ENCODE data around the gene BIRC6.
A peak's percentile ranks its signal among the peaks of the same experiment; 100 is the strongest.
"Not testable (repeated sequence)": the region's sequence is repeated elsewhere in the genome, so short reads cannot be mapped to it uniquely, and the experiment has no call there.

The BIRC6 gene, protein sequence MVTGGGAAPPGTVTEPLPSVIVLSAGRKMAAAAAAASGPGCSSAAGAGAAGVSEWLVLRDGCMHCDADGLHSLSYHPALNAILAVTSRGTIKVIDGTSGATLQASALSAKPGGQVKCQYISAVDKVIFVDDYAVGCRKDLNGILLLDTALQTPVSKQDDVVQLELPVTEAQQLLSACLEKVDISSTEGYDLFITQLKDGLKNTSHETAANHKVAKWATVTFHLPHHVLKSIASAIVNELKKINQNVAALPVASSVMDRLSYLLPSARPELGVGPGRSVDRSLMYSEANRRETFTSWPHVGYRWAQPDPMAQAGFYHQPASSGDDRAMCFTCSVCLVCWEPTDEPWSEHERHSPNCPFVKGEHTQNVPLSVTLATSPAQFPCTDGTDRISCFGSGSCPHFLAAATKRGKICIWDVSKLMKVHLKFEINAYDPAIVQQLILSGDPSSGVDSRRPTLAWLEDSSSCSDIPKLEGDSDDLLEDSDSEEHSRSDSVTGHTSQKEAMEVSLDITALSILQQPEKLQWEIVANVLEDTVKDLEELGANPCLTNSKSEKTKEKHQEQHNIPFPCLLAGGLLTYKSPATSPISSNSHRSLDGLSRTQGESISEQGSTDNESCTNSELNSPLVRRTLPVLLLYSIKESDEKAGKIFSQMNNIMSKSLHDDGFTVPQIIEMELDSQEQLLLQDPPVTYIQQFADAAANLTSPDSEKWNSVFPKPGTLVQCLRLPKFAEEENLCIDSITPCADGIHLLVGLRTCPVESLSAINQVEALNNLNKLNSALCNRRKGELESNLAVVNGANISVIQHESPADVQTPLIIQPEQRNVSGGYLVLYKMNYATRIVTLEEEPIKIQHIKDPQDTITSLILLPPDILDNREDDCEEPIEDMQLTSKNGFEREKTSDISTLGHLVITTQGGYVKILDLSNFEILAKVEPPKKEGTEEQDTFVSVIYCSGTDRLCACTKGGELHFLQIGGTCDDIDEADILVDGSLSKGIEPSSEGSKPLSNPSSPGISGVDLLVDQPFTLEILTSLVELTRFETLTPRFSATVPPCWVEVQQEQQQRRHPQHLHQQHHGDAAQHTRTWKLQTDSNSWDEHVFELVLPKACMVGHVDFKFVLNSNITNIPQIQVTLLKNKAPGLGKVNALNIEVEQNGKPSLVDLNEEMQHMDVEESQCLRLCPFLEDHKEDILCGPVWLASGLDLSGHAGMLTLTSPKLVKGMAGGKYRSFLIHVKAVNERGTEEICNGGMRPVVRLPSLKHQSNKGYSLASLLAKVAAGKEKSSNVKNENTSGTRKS (N-terminal part only)

GRCh38 chr2:32356681-32357317, at the start of gene BIRC6:
TSS of gene BIRC6 (plus strand) at chr2:32357023. CDS start at chr2:32357162, 139 bp downstream.
- DNase-seq, result peak; percentile 93

DNA sequence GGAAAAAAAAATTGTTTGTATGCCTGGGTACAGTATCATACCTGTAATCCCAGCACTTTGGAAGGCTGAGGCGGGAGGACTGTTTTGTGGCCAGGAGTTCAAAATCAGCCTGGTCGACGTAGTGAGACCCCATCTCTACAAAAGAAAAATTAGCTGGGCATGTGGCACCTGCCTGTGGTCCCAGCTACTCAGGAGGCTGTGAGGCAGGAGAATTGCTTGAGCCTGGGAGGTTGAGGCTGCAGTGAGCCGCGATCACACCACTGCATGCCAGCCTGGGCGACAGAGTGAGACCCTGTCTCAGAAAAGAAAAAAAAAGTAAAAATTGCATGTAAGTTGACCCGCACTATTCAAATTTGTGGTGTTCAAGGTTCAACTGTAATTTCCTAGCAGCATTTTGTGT, 46.2 kb upstream of the BIRC6 start:
- no peak for DNase-seq

GRCh38 chr2:32314886-32315285, 41.9 kb upstream of the BIRC6 start:
- DNase-seq, result no peak

DNA sequence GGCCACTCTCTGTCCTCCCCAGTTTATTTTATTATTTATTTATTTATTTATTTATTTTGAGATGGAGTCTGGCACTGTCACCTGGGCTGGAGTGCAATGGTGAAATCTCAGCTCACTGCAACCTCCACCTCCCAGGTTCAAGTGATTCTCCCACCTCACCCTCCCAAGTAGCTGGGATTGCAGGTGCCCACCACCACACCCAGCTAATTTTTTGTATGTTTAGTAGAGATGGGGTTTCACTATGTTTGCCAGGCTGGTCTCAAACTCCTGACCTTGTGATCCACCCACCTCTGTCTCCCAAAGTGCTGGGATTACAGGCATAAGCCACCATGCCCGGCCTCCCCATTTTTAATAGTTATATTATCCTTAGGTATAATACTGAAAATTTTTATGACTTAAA, 28.1 kb upstream of the BIRC6 start:
- DNase-seq, result not testable (repeated sequence)

- not testable (repeated sequence) for DNase-seq
These were observed 27.4 kb upstream of the BIRC6 start for GRCh38 chr2:32329180-32329980.

DNA sequence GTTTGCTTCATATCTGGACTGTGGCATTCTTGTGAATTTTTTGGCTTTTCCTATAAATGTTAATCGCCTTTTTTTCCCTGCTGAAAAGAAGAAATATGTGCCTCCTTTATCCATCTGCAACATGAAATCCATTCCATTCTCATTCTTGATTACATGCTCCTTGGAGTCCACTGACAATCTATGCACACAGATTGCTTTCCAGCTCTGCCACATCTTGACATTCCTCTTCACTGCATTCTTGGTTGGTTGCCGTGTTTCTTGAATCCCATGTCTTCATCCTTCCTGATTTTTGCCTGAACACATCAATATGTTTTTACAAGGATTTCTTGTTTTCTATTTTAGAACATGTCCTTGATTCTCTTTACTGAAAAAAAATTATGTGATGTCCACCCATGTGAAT, 26.7 kb upstream of the BIRC6 start:
- no peak for DNase-seq

GRCh38 chr2:32342801-32343200, 14.0 kb upstream of the BIRC6 start:
- no peak for DNase-seq

GRCh38 chr2:32350797-32351196, 6.0 kb upstream of the BIRC6 start:
- DNase-seq, result not testable (repeated sequence)

DNA sequence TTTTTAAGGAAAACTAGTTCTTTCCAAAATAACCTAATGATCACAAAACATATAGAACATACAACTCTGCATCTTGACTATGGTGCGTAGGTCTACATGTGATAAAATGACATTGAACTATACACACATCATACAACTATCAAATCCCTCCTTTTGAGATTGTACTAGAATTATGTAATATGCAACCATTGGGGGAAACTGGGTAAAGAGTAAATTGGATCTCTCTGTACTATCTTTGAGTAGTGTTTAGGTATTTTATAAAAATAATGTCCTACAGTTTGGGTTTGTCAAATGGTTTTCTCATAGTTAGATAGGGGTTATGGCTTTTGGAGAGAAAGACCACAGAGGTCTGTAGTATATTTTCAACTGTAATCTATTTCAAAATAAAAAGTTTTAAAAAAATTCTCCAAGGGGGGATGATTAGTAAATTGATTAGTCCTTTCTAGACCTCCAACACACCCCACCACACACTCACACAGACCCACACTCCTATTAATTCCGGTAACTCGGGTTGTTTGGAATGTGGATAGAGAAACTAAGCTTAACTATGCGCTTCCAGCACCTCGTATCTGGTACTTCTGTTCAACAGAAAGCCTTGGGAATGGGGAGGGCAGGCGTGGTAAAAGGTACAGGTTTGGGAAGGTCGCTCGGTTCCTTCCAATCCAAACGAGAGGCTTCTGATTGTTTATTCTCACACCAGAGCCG, 695 bp upstream of the BIRC6 start:
- no peak for DNase-seq

DNA sequence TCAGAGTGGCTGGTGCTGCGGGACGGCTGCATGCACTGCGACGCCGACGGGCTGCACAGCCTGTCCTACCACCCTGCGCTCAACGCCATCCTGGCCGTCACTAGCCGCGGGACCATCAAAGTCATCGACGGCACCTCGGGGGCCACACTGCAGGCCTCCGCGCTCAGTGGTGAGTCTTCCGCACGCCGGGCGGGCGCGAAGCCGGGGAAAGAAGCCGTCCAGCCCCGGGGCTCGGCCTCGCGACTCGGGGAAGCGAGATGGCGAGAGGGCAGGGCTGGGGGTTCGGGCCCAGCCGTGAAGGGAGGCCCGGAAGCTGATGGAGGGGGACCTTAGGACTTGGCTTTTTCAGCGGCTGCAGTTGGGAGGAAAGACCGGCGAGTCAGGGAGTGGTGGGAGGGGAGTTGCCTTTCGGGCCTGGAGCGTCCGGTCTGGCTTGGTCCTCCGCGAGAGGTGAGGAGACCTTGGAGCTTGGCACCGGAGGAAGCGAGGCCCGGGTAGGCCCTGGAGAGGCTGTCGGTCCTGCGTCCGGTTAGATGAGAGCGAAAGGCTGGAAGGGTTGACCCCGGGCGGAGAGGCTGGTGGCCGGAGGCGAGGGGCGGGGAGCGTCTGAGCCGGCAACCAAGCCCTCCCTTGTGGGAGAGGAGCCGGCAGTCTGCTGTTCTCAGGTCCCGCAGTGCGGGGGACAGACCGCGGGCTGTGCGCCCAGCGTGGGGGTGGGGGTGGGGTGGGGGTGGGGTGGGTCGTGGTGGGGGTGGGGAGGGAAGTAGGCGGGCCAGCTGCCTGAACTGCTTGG, 691 bp downstream of the BIRC6 start:
- DNase-seq, result no peak

DNA sequence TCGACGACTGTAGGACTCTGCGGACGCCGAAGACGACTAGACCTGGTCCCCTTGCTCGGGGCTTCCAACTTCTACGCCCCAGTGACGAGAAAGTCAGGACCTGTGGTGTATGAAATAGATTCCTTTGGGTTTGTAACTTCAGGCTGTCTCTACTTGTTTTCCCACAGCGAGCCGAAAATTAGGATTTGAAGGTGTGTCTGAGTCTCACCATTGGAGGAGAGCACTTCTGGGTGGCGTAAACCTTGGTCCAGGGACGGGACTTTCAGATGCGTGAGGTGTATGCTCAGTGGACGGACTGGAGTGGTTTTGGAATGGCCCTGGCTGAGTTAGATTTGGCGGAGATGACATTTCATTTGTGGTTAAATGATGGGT, 1.3 kb downstream of the BIRC6 start:
- no peak for DNase-seq

DNA sequence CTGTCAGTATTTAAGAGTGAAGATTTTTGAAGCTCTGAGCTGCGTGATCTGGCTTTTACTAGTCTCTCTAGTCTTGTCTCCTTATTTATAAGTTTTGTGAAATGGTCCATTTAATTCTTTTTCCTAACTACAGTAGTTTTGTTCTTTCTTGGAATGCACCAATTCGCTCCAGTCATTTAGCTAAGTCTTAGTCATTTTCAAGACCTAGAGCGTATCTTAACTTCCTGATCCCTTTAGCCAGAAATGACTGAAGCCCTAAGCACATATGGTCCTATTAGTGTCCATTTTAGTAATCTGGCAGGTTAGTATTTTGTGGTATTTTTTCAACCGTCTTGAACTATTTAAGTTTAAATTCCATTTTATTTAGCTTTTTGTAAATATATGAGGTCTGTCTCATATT, 3.6 kb downstream of the BIRC6 start:
- no peak for DNase-seq

DNA sequence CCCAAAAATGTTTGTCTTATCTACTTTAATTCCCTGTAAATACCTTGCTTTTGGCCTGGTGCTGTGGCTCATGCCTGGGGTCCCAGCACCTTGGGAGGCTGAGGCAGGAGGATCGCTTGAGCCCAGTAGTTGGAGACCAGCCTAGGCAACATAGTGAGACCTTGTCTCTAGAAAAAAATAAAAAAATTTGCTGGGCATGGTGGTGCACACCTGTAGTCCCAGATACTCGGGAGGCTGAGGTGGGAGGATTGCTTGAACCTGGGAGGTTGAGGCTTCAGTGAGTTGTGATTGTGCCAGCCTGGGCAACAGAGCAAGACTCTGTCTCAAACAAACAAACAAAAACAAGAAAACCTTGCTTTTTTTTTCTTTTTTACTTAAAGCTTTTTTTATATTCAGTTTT, 6.2 kb downstream of the BIRC6 start:
- DNase-seq, result not testable (repeated sequence)

DNA sequence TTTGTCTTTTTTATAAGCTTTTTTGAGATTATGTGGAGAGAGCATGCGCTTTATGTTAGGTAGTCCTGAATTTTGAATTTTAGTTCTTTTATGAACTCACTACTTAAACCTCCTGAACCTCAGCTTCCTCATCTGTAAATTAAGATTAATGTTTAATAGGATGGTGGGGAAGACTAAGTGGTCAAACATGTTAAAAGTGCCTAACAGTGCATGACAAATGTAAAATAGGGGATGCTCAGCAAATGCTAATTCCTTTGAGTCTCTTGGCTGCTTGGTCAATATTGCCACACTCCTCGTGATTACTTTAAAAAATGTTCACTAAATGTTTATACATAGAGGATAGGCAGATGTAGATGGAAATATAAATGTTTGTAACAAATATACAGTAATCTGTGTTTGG, 6.8 kb downstream of the BIRC6 start:
- DNase-seq, result no peak

GRCh38 chr2:32364290-32364689, 7.5 kb downstream of the BIRC6 start:
- DNase-seq, result not testable (repeated sequence)

DNA sequence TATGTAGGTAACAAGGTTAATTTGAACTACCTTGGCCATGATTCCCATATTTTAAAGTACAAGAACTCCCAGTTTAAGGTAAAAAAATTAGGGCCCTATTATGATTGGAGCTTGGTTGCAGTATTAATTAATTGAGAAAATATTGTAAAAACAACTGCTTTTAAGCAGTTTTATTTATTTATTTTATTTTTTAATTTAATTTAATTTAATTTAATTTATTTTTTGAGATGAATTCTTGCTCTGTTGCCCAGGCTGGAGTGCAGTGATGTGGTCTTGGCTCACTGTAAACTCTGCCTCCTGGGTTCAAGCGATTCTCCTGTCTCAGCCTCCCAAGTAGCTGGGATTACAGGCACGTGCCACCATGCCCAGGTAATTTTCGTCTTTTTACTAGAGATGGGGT, 8.9 kb downstream of the BIRC6 start:
- DNase-seq, result not testable (repeated sequence)

DNA sequence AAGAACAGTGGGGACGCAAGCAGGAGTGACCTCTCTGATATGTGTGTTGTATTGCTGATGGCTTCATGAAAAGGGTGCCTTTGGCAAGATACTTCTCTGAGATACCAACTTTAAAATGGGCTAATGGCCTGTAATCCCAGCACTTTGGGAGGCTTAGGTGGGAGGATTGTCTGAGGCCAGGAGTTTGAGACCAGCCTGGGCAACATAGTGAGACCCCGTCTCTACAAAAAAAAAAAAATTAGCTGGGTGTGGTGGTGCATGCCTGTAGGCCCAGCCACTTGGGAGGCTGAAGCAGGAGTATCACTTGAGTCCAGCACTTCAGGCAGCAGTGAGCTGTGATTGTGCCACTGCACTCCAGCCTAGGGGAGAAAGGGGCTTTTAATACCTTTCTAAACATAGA, 9.8 kb downstream of the BIRC6 start:
- no peak for DNase-seq

DNA sequence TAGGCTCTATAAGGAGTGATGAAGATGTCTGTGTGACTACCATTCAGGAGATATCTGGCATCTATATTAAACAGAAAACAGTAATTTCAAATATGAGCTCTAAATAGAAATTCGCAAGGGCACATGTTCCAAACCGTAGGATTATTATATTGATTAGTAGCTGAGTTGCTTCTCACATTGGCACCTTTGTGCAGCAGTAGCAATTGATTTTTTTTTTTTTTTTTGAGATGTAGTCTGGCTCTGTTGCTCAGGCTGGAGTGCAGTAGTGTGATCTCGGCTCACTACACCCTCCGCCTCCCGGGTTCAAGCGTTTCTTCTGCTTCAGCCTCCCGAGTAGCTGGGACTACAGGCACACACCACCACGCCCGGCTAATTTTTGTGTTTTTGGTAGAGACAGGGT, 12.4 kb downstream of the BIRC6 start:
- no peak for DNase-seq

GRCh38 chr2:32370942-32371341, 14.1 kb downstream of the BIRC6 start:
- not testable (repeated sequence) for DNase-seq

DNA sequence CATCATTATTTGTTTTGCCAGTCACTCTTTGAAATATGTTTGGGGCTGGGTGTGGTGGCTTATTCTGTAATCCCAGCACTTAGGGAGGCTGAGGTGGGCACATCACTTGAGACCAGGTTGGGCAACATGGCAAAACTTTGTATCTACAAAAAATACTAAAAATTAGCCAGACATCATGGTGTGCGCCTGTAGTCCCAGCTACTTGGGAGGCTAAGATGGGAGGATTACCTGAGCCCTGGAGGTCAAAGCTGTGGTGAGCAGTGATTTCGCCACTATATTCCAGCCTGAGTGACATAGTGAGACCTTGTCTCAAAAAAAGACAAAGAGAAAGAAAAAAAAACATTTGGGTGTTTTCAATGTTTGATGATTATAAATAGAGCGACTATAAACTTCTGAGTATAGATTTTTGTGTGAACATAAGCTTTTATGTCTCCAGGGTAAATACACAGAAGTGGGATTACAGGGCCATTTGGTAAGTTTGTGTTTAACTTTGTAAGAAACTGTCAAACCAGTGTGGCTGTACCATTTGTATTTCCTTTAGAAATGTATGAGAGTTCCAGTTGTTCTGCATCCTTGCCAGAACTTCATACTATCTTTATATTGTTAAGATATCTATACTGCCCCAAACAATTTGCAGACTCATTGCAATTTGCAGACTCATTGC, 15.8 kb downstream of the BIRC6 start:
- no peak for DNase-seq

Measured in activated naive CD4-positive, alpha-beta T cell treated with anti-CD3 and anti-CD28 coated beads, Interleukin-2, amount 50 U/mL, for 16 hours (primary cell).